Measurements from ENCODE around the gene ABCF1.
A peak's percentile ranks its signal among the peaks of the same experiment; 100 is the strongest.

The ABCF1 gene

GRCh38 chr6:30603961-30604360, 32.7 kb downstream of the ABCF1 start:
- no peak for DNase-seq

- no peak for DNase-seq
Observed at GRCh38 chr6:30610065-30610464, 38.8 kb downstream of the ABCF1 start.

- no peak for DNase-seq
Observed at GRCh38 chr6:30611150-30611855, 40.1 kb downstream of the ABCF1 start.

- no peak for DNase-seq
Observed at GRCh38 chr6:30611856-30612194, 40.6 kb downstream of the ABCF1 start.

GRCh38 chr6:30612213-30612612, 41.0 kb downstream of the ABCF1 start:
- DNase-seq, result no peak

- no peak for DNase-seq
Observed at GRCh38 chr6:30612687-30613248, 41.5 kb downstream of the ABCF1 start.

GRCh38 chr6:30613251-30614043, 42.2 kb downstream of the ABCF1 start:
- no peak for DNase-seq

GRCh38 chr6:30614044-30614842, 43.0 kb downstream of the ABCF1 start:
- DNase-seq, result no peak

- peak; percentile 94 for DNase-seq
Observed at GRCh38 chr6:30614843-30615218, 43.6 kb downstream of the ABCF1 start.

GRCh38 chr6:30615219-30615957, 44.1 kb downstream of the ABCF1 start:
- peak; percentile 77 for DNase-seq

- DNase-seq, result no peak
Observed at GRCh38 chr6:30615958-30616810, 44.9 kb downstream of the ABCF1 start.

GRCh38 chr6:30616811-30617564, 45.7 kb downstream of the ABCF1 start, which contains the start of gene PPP1R10:
PPP1R10 (minus strand) TSS chr6:30617243; CDS start chr6:30609944, 7,299 bp downstream.
- peak; percentile 100 for DNase-seq

- peak; percentile 100 for DNase-seq
Observed at GRCh38 chr6:30617565-30618269, 46.5 kb downstream of the ABCF1 start, which contains the start of gene MRPS18B. MRPS18B (plus strand) TSS chr6:30617840; CDS start chr6:30617866, 26 bp downstream.

GRCh38 chr6:30618270-30618797, 47.1 kb downstream of the ABCF1 start:
- no peak for DNase-seq

- no peak for DNase-seq
Observed at GRCh38 chr6:30619561-30619960, 48.3 kb downstream of the ABCF1 start.

GRCh38 chr6:30625511-30625910, 54.3 kb downstream of the ABCF1 start:
- DNase-seq, result no peak

GRCh38 chr6:30626484-30627366, 55.5 kb downstream of the ABCF1 start, which contains the start of gene ATAT1:
ATAT1 (plus strand) TSS chr6:30626874.
- DNase-seq, result peak; percentile 59

GRCh38 chr6:30635834-30636233, 64.6 kb downstream of the ABCF1 start:
- DNase-seq, result no peak

Measured in KG1 (cell line).